GM21786 (cell line): ENCODE measurements around the gene TPST2.

ENCODE experiments used
- ATAC-seq: cut with Tn5 transposase; IDR thresholded peaks from one replicate; pipeline ENCODE4 v1.9.1; 2021; ENCODE audit not compliant: unreplicated experiment

TPST2 gene

GRCh38 chr22:26610996-26611395 lies 21.1 kb upstream of the TPST2 start:
- no peak for ATAC-seq

DNA sequence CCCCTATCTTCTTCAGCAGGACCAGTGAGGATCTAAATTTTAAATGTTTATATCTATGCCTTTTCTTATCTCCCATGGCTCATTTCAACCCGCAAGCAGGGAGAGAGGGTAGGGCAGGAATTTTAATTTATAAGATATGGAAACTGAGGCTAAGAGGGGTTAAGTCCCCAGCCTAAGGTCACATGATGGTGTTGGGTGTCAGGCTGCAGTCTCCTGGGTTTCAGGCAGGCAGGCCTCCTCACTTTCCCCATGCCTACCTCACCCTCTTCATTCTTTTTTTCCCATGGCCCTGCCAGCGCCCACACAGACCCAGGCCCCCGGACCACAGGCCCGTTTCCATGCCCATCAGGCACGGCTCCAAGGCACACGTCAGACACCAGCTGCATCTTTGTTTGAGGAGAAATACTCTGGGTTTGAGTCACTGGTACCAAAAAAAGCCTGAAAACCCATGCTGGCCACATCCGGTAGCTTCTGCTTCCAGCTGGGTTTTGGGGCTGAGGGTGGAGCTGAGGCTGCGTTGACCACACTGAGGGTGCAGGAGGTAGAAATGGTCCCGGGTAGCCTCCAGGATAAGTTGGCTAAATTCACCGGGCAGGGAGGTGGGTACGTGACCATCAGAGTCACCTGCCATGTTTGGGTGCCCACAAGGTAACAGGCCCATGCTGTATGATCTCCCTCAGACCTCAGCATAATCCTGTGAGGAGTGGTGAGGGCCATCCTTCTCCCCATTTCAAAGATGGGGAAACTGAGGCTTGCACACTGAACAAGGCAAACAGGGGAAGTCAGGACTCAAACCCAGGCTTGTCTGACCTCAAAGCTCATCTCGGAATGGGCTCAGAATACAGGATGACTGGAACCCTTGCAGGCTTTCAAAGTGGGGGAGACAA lies 20.4 kb upstream of the TPST2 start:
- ATAC-seq, result peak; percentile 75

GRCh38 chr22:26609287-26609686 lies 19.4 kb upstream of the TPST2 start:
- no peak for ATAC-seq

DNA sequence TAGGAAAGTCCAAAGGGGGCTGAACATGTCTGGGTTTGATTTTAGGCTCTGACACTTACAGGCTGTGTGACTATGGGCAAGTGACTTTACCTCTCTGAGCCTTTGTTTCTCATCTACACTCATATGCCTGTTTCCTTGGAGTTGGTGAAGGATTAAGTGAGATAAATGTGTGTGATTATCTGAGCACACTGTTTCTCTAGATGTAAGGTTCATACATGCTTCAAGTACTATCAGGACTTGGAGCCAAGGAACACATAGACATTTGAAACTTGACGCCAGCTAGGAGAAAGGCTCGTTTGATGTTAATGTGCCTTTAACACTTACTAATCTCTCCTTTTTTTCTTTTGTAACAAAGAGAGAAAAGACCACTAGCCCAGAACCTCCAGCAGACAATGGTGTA lies 18.2 kb upstream of the TPST2 start:
- ATAC-seq, result no peak

DNA sequence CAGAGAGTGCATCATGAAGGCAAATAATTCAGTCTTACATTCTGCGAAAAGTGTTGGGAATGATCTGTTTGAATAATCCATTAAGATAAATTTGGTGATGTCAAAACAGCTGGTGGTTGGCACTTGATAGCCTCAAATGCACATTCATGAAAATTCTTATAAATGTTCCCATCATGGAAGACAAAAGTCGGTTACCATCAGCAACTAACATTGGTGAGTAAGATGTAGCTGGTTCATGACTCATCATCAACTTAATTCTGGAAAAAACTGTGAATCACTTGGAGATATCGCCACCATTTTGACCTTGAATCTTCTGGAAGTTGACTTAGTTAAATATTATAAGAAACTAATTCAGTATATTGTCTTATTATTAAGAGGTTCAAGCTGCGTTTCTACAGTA lies 16.7 kb upstream of the TPST2 start:
- ATAC-seq, result no peak

GRCh38 chr22:26604368-26604767 lies 14.4 kb upstream of the TPST2 start:
- ATAC-seq, result no peak

- no peak for ATAC-seq
Measured at GRCh38 chr22:26602127-26602526, 12.2 kb upstream of the TPST2 start.

DNA sequence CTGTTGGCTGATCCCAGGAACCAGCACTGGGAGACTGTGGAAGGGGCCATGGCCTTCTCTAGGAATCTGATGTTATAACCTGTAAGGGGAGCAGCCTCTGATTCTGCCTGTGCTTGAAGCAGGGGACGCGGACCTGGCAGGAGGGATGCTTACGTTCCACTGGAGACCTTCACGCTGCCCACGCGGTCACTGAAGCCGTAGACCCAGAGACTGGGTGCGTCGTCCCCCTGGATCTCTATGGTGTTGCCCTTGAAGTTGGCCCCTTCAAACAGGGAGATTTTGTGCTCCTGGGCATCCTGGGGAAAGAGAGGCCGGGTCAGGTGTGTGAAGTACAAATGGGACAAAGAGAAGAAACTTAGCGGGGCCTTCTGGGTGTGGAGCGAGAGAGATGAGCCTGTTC lies 11.8 kb upstream of the TPST2 start:
- ATAC-seq, result no peak

- no peak for ATAC-seq
Measured at GRCh38 chr22:26599505-26599904, 9.6 kb upstream of the TPST2 start.

DNA sequence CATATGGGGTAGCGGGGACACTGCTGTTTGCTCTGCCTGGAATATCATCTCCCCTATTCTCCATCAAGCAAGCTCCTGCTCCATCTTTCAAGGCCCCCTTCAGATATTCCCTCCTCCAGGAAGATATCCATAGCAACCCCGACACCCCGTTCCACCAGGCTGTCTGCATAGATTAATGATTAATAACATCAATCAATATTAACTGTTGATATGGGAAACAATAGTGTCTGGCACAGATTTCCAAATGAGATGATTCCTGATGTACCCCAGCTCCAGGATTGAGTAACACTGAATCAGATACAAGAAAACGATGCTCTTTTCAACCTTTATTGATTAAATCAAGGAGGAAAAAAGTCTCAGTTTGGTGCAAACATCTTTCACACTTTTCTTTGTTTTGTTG lies 7.5 kb upstream of the TPST2 start:
- no peak for ATAC-seq

GRCh38 chr22:26597026-26597425 lies 7.1 kb upstream of the TPST2 start:
- ATAC-seq, result no peak

DNA sequence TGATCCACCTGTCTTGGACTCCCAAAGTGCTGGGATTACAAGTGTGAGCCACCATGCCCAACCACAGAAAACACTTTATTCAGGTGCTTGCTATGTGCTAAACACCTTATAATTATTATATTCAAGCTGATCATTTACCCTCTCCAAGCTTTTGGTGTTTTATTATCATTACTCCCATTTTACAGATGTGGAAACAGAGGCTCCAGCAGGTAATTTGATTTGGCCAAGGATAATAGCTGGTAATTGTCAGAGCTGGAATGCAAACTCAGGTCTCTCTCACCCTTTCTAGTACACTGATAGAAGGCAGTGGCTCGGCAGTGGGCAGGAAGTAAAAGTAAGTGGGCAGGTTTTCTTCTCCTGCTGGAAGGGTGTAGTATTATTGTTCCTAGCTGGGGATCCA lies 3.8 kb upstream of the TPST2 start:
- no peak for ATAC-seq

- ATAC-seq, result peak; percentile 52
Measured at GRCh38 chr22:26592421-26592891, 2.5 kb upstream of the TPST2 start.

DNA sequence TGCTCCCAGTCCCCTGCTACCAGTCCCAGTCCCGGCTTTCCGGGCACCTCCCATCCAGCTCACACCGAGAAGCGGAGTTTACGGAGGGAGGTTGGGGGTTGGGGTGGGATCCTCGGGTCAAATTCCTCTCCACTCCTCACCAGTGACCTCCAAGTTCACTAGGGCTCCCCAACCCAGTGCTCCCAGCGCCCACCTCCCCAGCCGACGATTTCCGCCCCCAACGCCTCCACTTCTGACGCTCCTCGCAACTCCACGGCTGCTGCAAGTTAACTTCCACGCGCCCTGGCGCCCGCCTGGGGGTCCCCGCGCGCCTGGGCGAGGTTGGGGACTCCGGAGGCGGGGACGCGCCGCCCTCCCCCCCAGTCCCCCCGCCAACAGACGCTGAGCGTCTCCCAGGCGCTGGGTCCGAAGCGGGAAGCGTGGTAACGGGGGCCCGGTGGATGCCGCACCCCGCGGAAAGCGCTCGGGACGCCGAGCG lies 526 bp downstream of the TPST2 start:
- ATAC-seq, result peak; percentile 5

DNA sequence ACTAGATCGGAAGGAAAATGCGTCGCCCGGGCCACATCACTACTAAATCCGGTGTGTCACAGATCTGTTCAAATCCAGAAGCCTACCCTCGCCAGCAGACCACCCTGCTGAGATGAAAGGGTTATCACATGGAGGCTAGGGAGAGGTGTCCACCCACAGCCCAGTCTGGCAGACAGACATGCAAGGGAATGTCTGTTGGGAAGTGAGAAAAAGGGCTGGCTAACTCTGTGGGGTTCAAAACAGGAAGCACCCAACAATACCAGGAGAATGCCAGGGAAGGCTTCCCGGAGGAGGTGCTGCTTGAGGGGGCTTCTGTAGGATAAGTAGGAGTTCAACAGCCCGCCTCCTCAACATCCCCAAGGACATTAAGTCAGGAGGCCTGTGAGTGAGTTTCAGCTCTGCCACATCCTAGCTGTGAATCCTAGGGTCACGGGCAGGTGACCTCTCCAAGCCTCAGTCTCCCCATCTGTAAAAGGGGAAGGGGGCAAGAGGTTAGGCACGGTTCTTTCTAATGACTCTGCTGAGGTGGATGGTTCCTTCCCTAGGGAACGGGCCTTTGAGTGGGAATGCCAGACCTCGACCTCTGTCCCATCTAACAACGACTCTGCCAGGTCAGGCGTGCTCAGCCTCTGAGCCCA lies 1.1 kb downstream of the TPST2 start:
- ATAC-seq, result no peak

GRCh38 chr22:26587991-26588613 lies 1.8 kb downstream of the TPST2 start:
- ATAC-seq, result no peak

- ATAC-seq, result no peak
Measured at GRCh38 chr22:26586556-26587325, 3.2 kb downstream of the TPST2 start.

DNA sequence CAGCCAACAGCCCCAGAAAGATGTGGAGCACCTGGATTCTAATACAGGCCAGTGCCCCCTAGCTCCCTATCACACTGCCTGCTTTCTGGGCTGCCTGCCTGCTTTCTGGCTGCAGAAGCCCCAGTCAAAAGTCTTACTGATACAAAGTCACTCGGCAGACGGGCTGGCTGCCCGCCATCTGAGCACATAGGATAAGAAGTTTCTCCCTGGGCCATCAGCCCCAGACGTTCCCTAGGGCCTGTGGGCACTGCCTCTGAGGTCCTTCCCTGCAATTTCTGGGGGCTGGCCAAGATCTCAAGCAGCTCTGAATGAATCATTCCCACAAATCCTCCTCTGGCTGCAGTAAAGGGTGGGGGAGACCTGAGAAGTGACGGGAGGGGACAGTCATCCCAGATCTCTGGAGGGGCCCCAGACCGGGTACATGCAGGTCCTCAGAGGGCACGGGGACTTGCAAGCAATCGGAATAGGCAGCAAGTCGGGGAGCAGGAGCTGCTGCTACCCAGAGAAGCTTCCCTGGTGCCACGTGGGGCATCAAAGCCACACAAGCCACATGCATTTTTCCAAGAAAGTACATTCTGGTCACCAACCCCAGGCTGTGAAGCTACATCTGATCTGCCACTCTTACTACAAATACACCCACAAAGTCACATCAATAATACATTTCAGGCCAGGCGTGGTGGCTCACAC lies 4.7 kb downstream of the TPST2 start:
- no peak for ATAC-seq

DNA sequence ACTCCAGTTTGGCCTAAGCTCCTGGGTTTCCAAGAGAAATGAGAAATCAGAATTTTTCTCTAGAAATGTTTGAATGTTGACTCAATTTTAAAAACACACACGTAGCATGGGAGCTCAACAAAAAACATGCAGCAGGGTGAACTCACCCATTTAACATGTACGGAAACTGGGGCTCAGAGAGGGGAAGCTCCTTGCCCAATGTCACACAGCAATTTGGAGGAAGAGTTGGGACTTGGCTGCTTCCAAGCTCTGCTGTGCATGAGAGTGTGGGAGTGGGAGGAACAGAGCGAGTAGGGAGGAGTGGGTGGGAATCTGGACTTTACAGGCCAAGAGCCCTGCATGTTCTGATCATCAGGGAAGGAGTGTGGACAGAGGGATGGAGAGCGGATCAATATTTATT lies 5.9 kb downstream of the TPST2 start:
- no peak for ATAC-seq

GRCh38 chr22:26581633-26582168 lies 8.2 kb downstream of the TPST2 start:
- no peak for ATAC-seq
